ENCODE data around the gene KAT8. TPM values are rescaled to one million over a fixed set of nuclear protein-coding genes. Genes with fewer than 3 reads are reported as not detected.

The KAT8 gene
- total and polyA plus RNA-seq, 9 of the 15 experiments (the other 6 are each of a cell fraction or from before 2014, with no cell fraction given): 10.0 to 98.5 (median 76.4) TPM

GRCh38 chr16:31179747-31180459, 62.4 kb downstream of the KAT8 start, which contains the start of gene FUS (continued):
- peak; percentile 59; the same call in 1 of the 2 replicates for TF ChIP-seq KAT7 (CRISPR knock-in tag; IDR thresholded peaks at IDR 0.05; ENCODE audit: borderline replicate concordance)
- TF ChIP-seq KAT2B (IDR thresholded peaks at IDR 0.05; ENCODE audit: low read depth, low read length): no peak
- peak; percentile 98 for TF ChIP-seq SMAD1 (IDR thresholded peaks at IDR 0.05; ENCODE audit: low read depth, low read length, partially characterized antibody)
- no peak for TF ChIP-seq IFI16 (CRISPR knock-in tag; IDR thresholded peaks at IDR 0.05)
- TF ChIP-seq STAT5B (CRISPR knock-in tag; IDR thresholded peaks at IDR 0.05): no peak
- no peak for TF ChIP-seq DPF2 (IDR thresholded peaks at IDR 0.05)
- no peak for TF ChIP-seq CCAR2 (IDR thresholded peaks at IDR 0.05; ENCODE audit: low read depth, low read length)
- TF ChIP-seq CREB3 (tag; conservative IDR thresholded peaks at IDR 0.05; ENCODE audit: low read depth): peak; percentile 59; the same call in 1 of the 2 replicates
- peak; percentile 48 for TF ChIP-seq ZNF239 (CRISPR knock-in tag; IDR thresholded peaks at IDR 0.05)
- TF ChIP-seq SIN3A (IDR thresholded peaks at IDR 0.05; ENCODE audit: borderline replicate concordance in 2 of 2, control insufficient read depth in 1 of 2, low read depth in 2 of 2, low read length in 2 of 2): peak; percentile 78 to 89; a peak in 2 of 4 replicates
- TF ChIP-seq TCF3 (CRISPR knock-in tag; IDR thresholded peaks at IDR 0.05): no peak
- TF ChIP-seq RFX7 (CRISPR knock-in tag; IDR thresholded peaks at IDR 0.05): no peak
- peak; percentile 51 for TF ChIP-seq ZEB2 (IDR thresholded peaks at IDR 0.05)
- no peak for TF ChIP-seq C11orf30 (IDR thresholded peaks at IDR 0.05; ENCODE audit: low read depth)
- no peak; the same call in 1 of the 2 replicates for TF ChIP-seq SMARCE1 (IDR thresholded peaks at IDR 0.05)
- no peak for TF ChIP-seq ZNF274 (IDR thresholded peaks at IDR 0.05; ENCODE audit: borderline replicate concordance, low read depth, low read length)
- TF ChIP-seq RNF2 (IDR thresholded peaks at IDR 0.05): no peak; the same call in none of the 2 replicates
- no peak for TF ChIP-seq CHD7 (IDR thresholded peaks at IDR 0.05; ENCODE audit: low read depth, low read length)
